ENCODE results near the gene PITHD1.

DNA sequence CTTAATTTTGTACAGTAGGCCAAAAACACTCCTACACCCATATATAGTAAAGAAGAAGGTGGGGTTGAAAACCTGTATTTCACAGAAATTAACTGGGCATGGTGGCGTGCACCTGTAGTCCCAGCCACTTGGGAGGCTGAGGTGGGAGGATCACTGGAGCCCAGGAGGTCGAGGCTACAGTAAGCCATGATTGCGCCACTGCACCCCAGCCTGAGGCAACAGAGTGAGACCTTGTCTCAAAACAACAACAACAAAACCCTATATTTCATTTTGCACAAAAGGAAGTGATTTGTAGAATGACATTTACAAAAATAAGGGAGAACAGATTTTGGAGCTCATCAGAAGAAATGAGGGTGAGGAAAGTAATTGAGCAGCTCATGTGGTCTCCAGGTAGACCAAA lies 10.5 kb downstream of the PITHD1 start:
- TF ChIP-seq, protein P1, sequence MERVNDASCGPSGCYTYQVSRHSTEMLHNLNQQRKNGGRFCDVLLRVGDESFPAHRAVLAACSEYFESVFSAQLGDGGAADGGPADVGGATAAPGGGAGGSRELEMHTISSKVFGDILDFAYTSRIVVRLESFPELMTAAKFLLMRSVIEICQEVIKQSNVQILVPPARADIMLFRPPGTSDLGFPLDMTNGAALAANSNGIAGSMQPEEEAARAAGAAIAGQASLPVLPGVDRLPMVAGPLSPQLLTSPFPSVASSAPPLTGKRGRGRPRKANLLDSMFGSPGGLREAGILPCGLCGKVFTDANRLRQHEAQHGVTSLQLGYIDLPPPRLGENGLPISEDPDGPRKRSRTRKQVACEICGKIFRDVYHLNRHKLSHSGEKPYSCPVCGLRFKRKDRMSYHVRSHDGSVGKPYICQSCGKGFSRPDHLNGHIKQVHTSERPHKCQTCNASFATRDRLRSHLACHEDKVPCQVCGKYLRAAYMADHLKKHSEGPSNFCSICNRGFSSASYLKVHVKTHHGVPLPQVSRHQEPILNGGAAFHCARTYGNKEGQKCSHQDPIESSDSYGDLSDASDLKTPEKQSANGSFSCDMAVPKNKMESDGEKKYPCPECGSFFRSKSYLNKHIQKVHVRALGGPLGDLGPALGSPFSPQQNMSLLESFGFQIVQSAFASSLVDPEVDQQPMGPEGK (CRISPR knock-in tag; IDR thresholded peaks at IDR 0.05; ENCODE audit: borderline replicate concordance) = no peak
- TF ChIP-seq OSR1 (CRISPR knock-in tag; IDR thresholded peaks at IDR 0.05) (no peak), RARB (CRISPR knock-in tag; IDR thresholded peaks at IDR 0.05) (no peak), ZFP30 (CRISPR knock-in tag; IDR thresholded peaks at IDR 0.05) (no peak), SNAI2 (CRISPR knock-in tag; IDR thresholded peaks at IDR 0.05) (no peak), ZC3H10 (CRISPR knock-in tag; IDR thresholded peaks at IDR 0.05) (no peak)
- TF ChIP-seq, protein P2, sequence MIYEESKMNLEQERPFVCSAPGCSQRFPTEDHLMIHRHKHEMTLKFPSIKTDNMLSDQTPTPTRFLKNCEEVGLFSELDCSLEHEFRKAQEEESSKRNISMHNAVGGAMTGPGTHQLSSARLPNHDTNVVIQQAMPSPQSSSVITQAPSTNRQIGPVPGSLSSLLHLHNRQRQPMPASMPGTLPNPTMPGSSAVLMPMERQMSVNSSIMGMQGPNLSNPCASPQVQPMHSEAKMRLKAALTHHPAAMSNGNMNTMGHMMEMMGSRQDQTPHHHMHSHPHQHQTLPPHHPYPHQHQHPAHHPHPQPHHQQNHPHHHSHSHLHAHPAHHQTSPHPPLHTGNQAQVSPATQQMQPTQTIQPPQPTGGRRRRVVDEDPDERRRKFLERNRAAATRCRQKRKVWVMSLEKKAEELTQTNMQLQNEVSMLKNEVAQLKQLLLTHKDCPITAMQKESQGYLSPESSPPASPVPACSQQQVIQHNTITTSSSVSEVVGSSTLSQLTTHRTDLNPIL (CRISPR knock-in tag; IDR thresholded peaks at IDR 0.05; ENCODE audit: low read depth) = no peak

Measured in SK-N-SH treated with all-trans-retinoic acid at 6 μM for 48 hours (cell line).